Measurements from ENCODE around the gene MIPOL1.
"Not testable (repeated sequence)": the region's sequence is repeated elsewhere in the genome, so short reads cannot be mapped to it uniquely, and the experiment has no call there.

Gene MIPOL1

DNA sequence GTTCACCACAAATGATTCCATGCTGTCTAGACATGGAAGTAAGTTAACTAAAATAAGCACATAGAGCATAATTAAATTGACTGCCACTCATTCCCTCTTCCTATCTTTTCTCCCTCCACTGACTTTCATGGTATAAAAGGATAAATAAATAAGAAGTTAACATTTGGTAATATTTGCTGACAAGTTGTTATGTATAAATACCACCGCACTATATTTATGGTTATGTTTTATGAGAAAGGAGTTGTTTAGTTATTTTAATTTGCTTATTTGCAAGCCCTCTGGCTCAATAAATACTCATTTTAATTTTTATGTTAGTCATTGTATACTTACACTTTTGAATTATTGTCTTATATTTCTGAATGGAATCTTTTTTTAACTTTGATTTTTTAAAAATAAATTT is 113.5 kb downstream of the MIPOL1 start:
- DNase-seq, result no peak

DNA sequence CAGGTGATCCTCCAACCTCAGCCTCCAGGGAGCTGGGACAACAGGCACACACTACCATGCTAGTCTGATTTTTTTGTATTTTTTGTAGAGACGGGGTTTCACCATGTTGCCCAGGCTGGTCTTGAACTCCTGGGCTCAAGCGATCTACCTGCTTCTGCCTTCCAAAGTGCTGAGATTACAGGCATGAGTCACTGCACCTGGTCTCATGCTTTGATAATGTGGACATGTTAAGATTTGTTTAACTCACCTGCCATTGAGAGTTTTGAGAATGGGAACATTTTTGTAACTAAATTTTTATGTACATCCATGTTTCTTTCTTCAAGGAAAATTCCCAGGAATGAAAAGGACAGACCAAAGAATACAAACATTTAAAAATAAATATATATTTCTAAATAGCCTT is 121.2 kb downstream of the MIPOL1 start:
- no peak for DNase-seq

DNA sequence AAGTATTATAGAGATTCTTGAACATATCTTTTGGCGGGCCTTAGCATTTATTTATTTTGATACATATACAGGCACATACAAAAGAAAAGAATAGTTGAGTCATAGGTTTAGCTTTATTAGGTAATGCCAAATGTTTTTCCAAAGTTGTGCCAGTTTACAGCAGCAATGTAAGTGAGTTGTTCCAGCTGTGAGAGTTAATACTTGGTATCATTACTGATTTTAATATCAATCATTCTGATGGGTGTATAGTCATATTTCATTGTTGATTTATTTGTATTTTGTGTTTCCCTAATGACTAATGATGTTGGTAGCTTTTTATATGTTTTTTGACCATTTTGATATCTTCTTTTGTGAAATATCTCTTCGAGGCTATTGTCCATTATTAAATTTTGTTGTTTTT is 122.4 kb downstream of the MIPOL1 start:
- DNase-seq, result no peak

DNA sequence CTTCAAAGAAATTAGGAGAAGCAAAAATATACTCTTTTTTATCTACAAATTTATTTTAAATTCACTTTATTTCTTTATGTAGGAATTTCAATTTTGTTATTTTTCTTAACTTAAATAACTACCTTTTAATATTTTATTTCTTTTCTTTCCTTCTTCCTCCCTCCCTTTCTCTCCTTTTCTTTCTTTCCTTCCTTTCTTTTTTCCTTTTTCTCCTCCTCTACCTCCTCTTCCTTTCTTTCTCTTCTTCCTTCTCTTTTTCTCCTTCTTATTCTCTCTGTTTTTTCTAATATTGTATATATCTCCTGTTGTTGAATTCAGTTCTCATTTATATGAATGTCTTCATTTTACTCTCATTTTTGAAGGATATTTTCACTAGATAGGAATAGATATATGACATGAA is 127.6 kb downstream of the MIPOL1 start:
- DNase-seq, result no peak

DNA sequence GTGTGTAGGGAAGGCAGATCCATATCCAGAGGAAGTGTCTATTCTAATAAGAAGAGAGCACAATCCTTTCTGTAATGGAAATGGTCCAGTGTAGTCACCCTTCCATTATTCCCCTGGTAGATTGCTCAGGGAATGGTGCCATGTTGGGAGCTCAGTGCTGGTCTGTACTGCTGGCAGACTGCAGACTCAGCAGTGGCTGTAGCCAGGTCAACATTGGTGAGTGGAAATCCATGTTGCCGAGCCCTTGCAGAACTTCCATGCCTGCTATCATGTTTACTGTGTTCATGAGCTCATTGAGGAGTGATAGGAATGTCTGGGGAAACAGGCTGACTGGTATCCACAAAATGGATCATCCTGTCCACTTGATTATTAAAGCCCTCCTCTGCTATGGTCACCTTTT is 128.7 kb downstream of the MIPOL1 start:
- no peak for DNase-seq

DNA sequence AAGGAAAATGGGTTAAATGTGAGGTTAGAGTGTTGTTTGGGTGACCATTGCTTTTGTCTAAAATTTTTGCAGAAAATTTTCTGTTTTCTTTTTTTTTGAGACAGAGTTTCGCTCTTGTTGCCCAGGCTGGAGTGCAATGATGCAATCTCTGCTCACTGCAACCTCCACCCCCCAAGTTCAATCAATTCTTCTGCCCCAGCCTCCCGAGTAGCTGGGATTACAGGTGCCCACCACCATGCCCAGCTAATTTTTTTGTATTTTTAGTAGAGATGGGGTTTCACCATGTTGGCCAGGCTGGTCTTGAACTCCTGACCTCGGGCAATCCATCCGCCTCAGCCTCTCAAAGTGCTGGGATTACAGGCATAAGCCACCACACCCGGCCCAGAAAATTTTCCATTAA is 130.2 kb downstream of the MIPOL1 start:
- DNase-seq, result not testable (repeated sequence)

DNA sequence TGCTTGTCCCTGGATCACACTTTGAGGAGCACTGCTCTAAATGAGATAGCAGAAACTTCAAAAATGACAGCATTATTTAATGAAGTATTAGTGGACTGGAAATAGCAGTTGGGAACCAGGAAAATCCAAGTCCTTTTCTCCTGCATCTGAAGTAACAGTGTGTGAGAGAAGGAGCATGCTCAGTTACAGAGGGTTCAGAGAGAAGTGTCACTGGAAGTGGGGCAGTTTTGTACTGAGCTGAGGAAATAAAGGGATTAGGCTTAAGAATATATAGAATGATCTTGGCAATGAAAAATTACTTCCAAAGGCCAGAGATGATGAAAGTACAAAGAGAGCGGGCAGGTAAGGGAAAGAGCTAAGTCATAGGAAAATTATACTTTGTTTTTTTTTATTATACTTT is 130.9 kb downstream of the MIPOL1 start:
- DNase-seq, result no peak

DNA sequence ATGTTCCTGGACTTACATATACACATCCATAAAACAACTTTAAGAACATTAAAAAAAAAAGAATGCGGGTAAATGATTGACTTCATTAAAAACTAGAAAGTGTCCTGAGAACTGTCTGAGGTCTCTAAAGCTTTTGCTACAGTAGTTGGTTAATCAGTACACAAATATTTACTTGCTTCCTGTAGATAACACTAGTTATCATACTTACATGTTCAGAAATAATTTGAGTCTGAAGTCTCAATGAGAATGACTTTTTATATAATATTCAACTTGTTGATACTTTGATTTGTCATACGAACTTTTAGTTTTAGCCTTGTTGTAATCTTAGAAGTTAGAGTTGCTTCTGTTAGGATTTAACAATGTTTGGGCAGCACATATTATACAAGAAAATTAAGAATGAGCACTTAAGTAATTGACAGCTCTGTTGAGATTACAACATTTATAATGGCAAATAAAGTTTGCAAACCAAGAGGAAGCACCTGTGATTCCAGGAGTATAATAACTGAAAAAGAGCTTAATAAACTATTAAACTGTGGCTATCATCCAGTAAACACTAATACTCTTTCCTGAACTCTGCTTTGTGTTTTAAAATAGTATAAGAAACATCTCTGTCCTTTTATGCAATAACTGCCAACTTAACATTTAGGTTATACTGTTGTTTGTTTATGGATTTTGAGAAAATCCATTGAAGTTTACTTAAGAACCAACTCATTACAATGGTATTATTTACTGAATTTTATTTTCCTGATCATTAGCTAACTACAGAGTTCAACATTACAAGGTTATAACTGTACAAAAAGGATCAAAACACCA is 131.7 kb downstream of the MIPOL1 start:
- no peak for DNase-seq

DNA sequence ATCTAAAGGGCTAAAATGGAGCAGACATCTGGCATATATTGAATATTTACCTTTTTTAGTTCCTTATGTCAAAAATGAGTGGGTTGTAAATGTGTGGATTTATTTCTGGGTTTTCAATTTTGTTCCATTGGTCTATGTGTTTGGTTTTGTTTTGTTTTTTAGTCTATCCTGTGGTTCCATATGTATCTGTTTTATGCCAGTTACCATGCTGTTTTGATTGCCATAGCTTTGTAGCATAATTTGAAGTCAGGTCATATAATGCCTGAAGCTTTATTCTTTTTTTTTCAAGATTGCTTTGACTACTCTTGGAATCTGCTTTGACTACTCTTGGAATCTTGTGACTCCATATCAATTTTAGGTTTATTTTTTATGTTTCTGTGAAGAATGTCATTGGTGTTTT is 133.2 kb downstream of the MIPOL1 start:
- DNase-seq, result no peak

DNA sequence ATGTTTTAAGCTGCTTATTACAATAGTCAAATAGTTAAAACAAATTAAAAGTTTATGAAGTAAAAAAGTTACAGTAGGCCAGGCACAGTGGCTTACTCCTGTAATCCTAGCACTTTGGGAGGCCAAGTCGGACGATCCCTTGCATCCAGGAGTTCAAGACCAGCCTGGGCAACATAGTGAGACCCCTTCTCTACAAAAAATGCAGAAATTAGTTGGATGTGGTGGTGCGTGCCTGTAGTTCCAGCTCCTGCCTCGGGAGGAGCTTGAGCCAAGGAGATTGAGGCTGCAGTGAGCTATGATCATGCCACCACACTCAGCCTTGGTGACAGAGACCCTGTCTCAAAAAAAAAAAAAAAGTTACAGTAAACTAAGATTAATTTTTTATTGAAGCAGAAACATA is 142.6 kb downstream of the MIPOL1 start:
- DNase-seq, result no peak

DNA sequence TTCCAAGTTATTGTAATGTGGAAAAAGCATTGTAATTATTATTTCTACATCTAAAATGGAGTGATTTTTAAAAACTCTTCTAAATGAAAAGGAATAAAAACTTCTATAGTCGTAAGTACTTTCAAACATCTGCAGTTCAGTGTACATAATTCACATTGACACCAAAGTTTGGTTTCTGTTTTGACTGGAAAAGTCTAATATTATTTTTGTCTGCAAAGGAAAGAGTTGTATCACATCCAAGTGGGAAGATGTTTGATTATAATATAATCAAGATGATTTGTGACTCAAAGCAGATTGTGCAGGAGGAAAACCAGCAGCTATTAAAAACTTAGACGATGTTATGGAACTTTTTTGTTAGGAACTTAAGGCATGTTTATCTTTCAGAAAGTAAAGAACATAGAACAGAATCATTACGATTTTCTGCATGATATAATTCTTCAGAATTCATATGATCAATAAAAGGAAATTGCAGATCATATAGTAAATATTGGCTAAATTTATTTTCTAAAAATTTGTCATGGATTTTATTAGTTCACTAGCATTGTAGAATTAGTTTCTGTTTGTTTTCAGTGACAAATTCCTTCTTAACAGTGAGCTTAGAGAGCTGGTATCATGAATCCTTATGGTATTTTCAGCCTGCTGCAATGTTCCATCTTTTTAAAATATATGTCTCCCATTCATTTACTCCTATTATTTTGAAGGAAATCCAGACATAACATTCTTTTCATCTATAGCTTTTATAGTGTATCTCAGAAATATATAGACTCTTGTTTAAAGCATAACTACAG is 145.8 kb downstream of the MIPOL1 start:
- no peak for DNase-seq

DNA sequence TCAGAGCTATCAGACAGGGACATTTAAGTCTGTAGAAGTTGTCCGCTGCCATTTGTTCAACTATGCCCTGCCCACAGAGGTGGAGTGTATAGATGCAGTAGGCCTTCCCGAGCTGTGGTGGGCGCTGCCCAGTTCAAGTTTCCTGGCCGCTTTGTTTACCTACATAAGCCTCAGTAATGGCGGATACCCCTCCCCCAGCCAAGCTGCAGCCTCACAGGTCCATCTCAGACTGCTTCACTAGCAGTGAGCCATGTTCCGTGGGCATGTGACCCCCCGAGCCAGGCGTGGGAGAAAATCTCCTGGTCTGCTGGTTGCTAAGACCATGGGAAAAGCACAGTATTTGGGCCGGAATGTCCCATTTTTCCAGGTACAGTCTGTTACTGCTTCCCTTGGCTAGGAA is 165.9 kb downstream of the MIPOL1 start:
- no peak for DNase-seq

DNA sequence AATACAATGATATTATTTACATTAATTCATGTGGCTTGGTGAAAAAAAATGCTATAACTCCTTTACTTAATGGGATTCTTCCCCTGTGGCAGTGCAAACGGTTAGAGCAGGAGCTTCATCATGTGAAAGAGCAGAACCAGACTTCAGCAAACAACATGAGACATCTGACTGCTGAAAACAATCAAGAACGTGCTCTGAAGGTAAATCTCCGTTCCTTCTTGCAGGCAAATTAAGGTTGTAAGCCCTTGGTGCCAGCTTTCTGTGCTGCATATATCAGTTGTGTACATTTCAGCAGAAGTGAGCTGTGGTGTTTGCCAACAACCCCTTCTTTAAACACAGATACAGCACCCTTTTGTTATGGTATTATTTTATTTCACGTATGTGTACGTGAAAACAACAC is 171.7 kb downstream of the MIPOL1 start:
- no peak for DNase-seq

DNA sequence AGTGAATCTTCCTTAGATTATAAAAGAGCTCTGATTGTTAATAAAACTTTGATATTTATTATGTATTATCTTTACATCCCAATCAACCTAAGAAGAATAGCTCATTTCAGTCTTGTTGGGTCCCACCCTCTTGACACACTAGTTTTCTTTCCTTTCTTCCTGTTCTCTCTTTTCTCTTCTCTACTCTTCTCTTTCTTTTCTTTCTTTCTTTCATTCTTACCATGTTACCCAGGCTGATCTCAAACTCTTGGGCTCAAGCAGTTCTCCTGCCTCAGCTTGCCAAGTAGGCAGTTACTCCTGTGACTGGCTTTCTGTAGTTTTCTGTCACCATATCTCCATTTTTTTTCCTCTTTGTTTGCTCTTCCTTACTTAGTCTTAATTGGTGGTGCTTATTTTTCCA is 177.8 kb downstream of the MIPOL1 start:
- no peak for DNase-seq

DNA sequence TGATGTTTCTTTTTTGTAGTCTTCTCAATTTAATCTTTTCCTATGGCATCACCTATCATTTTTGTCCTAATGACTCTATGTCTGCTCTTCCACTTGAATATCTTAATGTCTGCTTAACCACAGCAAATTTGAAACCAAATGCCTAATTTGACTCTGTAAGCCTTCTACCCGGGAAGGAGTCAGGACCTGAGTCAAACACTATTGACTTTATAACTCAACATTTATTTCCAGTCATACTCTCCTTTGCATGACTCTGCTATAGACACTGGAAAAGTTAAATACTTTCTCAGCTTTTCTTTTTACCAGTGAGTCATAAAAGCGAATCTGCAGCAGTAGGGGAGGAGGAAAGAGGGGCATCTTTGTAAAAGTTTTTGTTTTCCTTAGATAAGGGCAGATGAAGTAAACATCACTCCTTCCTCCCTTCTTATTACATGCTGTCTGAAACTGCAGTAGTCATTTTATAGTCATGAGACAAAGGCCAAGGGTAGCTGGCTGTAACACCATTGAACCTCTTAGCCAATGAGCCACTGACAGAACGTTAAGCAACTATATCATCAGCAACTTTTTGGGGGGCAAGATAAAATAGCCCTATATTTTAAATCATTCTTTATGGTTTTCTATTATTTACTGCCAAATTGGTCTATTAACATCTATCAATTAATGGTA is 179.3 kb downstream of the MIPOL1 start:
- no peak for DNase-seq

DNA sequence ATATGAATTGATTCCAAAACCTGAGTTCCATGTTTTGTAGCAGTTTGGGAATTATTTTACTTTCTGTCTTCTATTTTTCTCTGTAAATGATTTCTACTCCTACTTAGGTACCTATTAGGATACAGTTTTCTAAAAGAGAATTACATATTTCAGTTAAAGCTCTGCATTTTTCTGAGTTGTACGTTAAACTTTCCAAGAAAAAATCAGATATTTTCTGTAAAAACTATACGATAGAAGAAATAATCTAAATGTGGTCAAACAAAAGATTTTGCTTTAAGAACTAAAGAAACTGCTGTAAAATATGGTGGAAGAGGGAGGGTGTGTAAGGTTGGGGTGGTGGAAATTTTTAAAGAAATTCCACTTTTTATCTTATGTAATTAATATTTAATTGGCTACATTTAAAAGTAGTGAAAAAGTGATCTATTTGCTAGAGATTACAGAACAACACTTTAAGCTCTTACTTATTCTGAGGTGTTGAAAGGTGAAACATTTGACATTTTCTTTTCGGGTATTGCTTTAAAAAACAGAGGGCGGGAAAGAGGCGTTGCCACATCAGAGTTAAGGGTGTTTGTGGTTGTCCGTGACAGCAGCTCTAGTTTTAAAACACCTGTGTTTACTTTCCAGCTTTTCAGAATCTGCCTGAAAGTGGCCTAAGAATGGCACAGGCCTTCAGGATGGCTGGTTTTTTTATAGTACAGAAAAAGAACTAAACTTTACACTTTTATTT is 187.3 kb downstream of the MIPOL1 start:
- DNase-seq, result no peak

DNA sequence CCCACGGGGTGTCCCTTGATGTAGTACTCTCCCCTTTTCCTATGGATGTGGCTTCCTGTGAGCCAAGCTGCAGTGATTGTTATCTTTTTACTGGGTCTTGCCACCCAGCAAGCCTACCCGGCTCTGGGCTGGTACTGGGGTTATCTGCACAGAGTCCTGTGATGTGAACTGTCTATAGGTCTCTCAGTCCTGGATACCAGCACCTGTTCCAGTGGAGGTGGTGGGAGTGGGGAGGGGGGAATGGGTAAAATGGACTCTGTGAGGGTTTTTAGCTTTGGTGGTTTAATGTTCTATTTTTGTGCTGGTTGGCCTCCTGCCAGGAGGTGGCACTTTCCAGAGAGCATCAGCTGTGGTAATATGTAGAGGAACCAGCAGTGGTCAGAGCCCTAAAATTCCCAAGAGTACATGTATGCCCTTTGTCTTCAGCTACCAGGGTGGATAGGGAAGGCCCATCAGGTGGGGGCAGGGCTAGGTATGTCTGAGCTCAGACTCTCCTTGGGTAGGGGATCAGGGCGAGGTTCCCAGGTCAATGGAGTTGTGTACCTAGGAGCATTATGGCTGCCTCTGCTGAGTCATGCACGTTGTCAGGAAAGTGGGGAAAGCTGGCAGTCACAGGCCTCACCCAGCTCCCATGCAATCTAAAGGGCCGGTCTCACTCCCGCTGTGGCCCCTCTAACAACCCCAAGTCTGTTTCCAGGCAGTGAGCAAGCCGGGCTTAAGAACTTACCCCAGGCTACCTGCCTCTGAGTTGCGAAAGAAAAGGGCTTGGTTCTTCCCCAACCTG is 199.6 kb downstream of the MIPOL1 start:
- DNase-seq, result not testable (repeated sequence)

DNA sequence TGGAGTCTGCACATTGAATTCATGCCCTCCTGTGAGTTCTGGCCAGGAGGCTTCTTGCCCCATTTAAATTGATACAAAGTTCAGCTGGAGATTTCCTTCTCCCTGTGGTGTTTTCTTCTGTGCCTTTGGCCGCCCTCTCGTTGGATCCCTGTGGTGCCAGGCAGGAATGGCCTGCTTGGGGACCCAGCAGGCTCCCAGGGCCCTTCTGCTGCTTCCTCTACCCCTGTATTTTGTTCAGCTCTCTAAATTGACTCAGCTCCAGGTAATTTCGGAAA is 200.1 kb downstream of the MIPOL1 start:
- no peak for DNase-seq

DNA sequence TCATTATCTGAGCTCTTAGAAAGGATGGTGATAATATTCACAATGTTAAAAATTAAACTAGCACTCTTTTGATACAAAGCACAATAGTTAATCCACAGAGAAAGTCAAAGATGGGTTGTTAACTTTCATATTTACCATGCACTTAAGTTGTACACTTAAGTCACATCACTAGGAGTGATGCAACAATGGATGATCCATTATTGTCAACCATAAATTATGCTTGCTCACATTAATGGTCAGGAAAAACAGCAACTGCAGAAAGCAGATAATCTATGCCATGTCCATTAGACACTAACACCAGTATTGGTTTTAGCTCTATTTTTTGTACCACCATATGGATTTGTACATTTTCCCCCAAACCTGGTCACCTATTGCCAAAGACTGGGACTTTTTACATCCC is 201.8 kb downstream of the MIPOL1 start:
- DNase-seq, result no peak

DNA sequence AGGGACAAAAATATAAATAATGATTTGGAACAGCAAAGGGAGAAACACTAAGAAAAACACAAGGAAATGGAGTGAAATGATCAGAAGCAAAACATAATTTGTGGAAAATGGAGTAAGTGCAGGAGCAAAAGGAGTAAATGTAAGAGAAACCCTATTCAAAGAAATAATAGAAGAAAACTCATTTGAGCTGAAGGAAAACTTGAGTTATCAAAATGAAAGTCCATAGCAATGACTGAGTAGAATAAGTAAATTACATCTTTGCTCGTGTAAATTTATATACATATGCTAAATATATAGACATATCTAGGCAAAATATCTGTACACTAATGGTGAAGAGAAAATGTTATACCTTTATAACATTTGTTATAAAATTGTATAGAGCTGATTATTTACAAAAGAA is 203.4 kb downstream of the MIPOL1 start:
- no peak for DNase-seq

DNA sequence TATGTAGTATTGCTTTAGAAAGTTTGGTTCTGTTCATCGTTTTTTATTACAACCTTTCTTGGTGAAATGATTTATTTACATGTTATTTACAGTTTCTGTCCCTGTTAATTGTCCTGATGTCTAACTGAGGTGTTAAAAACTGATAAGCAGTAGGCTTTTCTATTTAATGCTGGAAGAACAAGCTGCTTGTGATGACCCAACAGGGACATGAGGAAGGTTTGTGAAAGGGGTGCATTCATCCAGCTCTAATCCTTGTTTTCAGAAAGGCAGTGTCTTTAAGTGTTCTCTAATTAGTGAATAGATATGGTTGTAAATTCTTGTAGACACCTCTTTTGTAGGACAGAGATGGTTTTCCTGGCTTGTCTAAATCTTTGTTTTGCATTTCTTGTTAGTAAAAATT is 205.9 kb downstream of the MIPOL1 start:
- no peak for DNase-seq

DNA sequence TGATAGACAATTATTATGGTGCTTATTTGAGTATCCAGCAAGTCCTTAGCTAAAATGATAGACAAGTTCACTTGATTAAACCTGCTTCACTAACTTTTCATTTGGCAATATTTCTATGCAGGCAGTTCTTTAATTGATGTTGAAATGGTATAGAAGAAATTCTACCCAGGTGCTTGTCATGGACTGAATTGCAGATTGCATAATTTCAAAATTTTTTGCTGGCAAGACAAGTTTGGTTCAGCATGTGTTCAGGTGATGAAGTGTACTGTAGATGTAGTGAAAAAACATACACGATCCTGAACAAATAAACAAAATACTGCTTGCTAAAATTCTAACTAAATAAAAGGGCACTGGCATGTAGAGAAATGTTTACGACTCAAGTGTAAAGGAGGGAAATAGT is 208.4 kb downstream of the MIPOL1 start:
- no peak for DNase-seq
